ENCODE data around the gene RPL36A. TPM values are rescaled to one million over a fixed set of nuclear protein-coding genes. Genes with fewer than 3 reads are reported as not detected.

The RPL36A gene
- polyA plus RNA-seq, 1 donor: 2,501 TPM

- H3K4me3 ChIP-seq (ENCODE audit: low read length): no peak overlapping the region
- H3K9me3 ChIP-seq (ENCODE audit: control insufficient read depth, low read depth, low read length): no peaks in the 10 kb centered on the region
- no peaks in the 10 kb centered on the region for H3K4me1 ChIP-seq (ENCODE audit: control insufficient read depth, insufficient read depth, low read length)
- no peak overlapping the region for H3K27ac ChIP-seq (ENCODE audit: low read length)
- H3K36me3 ChIP-seq (ENCODE audit: control insufficient read depth, insufficient read depth, low read length): no peaks in the 10 kb centered on the region
- no CpG with 5 or more reads among the region's 3 CpGs for WGBS (ENCODE audit: insufficient coverage, low lambda C conversion rate)
- DNase-seq: no peak
- no peaks in the 10 kb centered on the region for H3K27me3 ChIP-seq (ENCODE audit: control insufficient read depth, insufficient read depth, low read length)
Measured at GRCh38 chrX:101362116-101362515, 28.7 kb upstream of the RPL36A start.

GRCh38 chrX:101362757-101363156 lies 28.1 kb upstream of the RPL36A start:
- H3K27me3 ChIP-seq (ENCODE audit: control insufficient read depth, insufficient read depth, low read length): no peaks in the 10 kb centered on the region
- H3K9me3 ChIP-seq (ENCODE audit: control insufficient read depth, low read depth, low read length): no peaks in the 10 kb centered on the region
- DNase-seq: no peak
- H3K36me3 ChIP-seq (ENCODE audit: control insufficient read depth, insufficient read depth, low read length): no peaks in the 10 kb centered on the region
- H3K4me3 ChIP-seq (ENCODE audit: low read length): no peak overlapping the region
- no peaks in the 10 kb centered on the region for H3K4me1 ChIP-seq (ENCODE audit: control insufficient read depth, insufficient read depth, low read length)
- H3K27ac ChIP-seq (ENCODE audit: low read length): no peak overlapping the region

GRCh38 chrX:101365301-101365795 lies 25.5 kb upstream of the RPL36A start:
- Histone ChIP-seq H3K4me3 (ENCODE audit: low read length) (no peak overlapping the region), H3K27me3 (ENCODE audit: control insufficient read depth, insufficient read depth, low read length) (no peaks in the 10 kb centered on the region), H3K4me1 (ENCODE audit: control insufficient read depth, insufficient read depth, low read length) (no peaks in the 10 kb centered on the region), H3K27ac (ENCODE audit: low read length) (no peak overlapping the region), H3K36me3 (ENCODE audit: control insufficient read depth, insufficient read depth, low read length) (no peaks in the 10 kb centered on the region), H3K9me3 (ENCODE audit: control insufficient read depth, low read depth, low read length) (no peaks in the 10 kb centered on the region)
- no peak for DNase-seq
- WGBS (ENCODE audit: insufficient coverage, low lambda C conversion rate): no CpG with 5 or more reads among the region's 1 CpG

- no peaks in the 10 kb centered on the region for H3K27me3 ChIP-seq (ENCODE audit: control insufficient read depth, insufficient read depth, low read length)
- H3K27ac ChIP-seq (ENCODE audit: low read length): no peak overlapping the region
- no peak overlapping the region for H3K4me3 ChIP-seq (ENCODE audit: low read length)
- no peaks in the 10 kb centered on the region for H3K4me1 ChIP-seq (ENCODE audit: control insufficient read depth, insufficient read depth, low read length)
- H3K36me3 ChIP-seq (ENCODE audit: control insufficient read depth, insufficient read depth, low read length): no peaks in the 10 kb centered on the region
- DNase-seq: no peak
- H3K9me3 ChIP-seq (ENCODE audit: control insufficient read depth, low read depth, low read length): no peaks in the 10 kb centered on the region
Measured at GRCh38 chrX:101368800-101369199, 22.0 kb upstream of the RPL36A start.

GRCh38 chrX:101369687-101370086 lies 21.1 kb upstream of the RPL36A start:
- H3K4me3 ChIP-seq (ENCODE audit: low read length): no peak overlapping the region
- H3K27me3 ChIP-seq (ENCODE audit: control insufficient read depth, insufficient read depth, low read length): no peaks in the 10 kb centered on the region
- no peaks in the 10 kb centered on the region for H3K4me1 ChIP-seq (ENCODE audit: control insufficient read depth, insufficient read depth, low read length)
- DNase-seq: no peak
- 92% methylated on average over 3 of the region's 6 CpGs for WGBS (ENCODE audit: insufficient coverage, low lambda C conversion rate)
- no peak overlapping the region for H3K27ac ChIP-seq (ENCODE audit: low read length)
- no peaks in the 10 kb centered on the region for H3K9me3 ChIP-seq (ENCODE audit: control insufficient read depth, low read depth, low read length)
- H3K36me3 ChIP-seq (ENCODE audit: control insufficient read depth, insufficient read depth, low read length): no peaks in the 10 kb centered on the region

GRCh38 chrX:101370888-101371504 lies 19.8 kb upstream of the RPL36A start:
- DNase-seq: no peak
- Histone ChIP-seq H3K4me3 (ENCODE audit: low read length) (no peak overlapping the region), H3K4me1 (ENCODE audit: control insufficient read depth, insufficient read depth, low read length) (no peaks in the 10 kb centered on the region), H3K36me3 (ENCODE audit: control insufficient read depth, insufficient read depth, low read length) (no peaks in the 10 kb centered on the region), H3K9me3 (ENCODE audit: control insufficient read depth, low read depth, low read length) (no peaks in the 10 kb centered on the region), H3K27ac (ENCODE audit: low read length) (no peak overlapping the region), H3K27me3 (ENCODE audit: control insufficient read depth, insufficient read depth, low read length) (no peaks in the 10 kb centered on the region)
- no CpG with 5 or more reads among the region's 3 CpGs for WGBS (ENCODE audit: insufficient coverage, low lambda C conversion rate)

- no peaks in the 10 kb centered on the region for H3K4me1 ChIP-seq (ENCODE audit: control insufficient read depth, insufficient read depth, low read length)
- no peaks in the 10 kb centered on the region for H3K9me3 ChIP-seq (ENCODE audit: control insufficient read depth, low read depth, low read length)
- H3K27me3 ChIP-seq (ENCODE audit: control insufficient read depth, insufficient read depth, low read length): no peaks in the 10 kb centered on the region
- WGBS (ENCODE audit: insufficient coverage, low lambda C conversion rate): no CpG with 5 or more reads among the region's 1 CpG
- no peak for DNase-seq
- no peak overlapping the region for H3K27ac ChIP-seq (ENCODE audit: low read length)
- H3K4me3 ChIP-seq (ENCODE audit: low read length): no peak overlapping the region
- no peaks in the 10 kb centered on the region for H3K36me3 ChIP-seq (ENCODE audit: control insufficient read depth, insufficient read depth, low read length)
Measured at GRCh38 chrX:101377547-101377946, 13.3 kb upstream of the RPL36A start.

GRCh38 chrX:101383679-101384205 lies 7.1 kb upstream of the RPL36A start:
- H3K27ac ChIP-seq (ENCODE audit: low read length): no peak overlapping the region
- WGBS (ENCODE audit: insufficient coverage, low lambda C conversion rate): no CpG with 5 or more reads among the region's 4 CpGs
- no peaks in the 10 kb centered on the region for H3K9me3 ChIP-seq (ENCODE audit: control insufficient read depth, low read depth, low read length)
- H3K4me3 ChIP-seq (ENCODE audit: low read length): no peak overlapping the region
- no peaks in the 10 kb centered on the region for H3K4me1 ChIP-seq (ENCODE audit: control insufficient read depth, insufficient read depth, low read length)
- H3K36me3 ChIP-seq (ENCODE audit: control insufficient read depth, insufficient read depth, low read length): no peaks in the 10 kb centered on the region
- no peak for DNase-seq
- H3K27me3 ChIP-seq (ENCODE audit: control insufficient read depth, insufficient read depth, low read length): no peaks in the 10 kb centered on the region

GRCh38 chrX:101385026-101385684 lies 5.7 kb upstream of the RPL36A start:
- Histone ChIP-seq H3K27ac (ENCODE audit: low read length) (no peak overlapping the region), H3K4me3 (ENCODE audit: low read length) (no peak overlapping the region)

GRCh38 chrX:101385795-101386541 lies 4.8 kb upstream of the RPL36A start, which contains the start of gene BTK:
BTK (minus strand) TSS chrX:101386191; CDS start chrX:101375284, 10,907 bp downstream.
- no peaks in the 10 kb centered on the region for H3K4me1 ChIP-seq (ENCODE audit: control insufficient read depth, insufficient read depth, low read length)
- H3K9me3 ChIP-seq (ENCODE audit: control insufficient read depth, low read depth, low read length): no peaks in the 10 kb centered on the region
- H3K27ac ChIP-seq (ENCODE audit: low read length): no peak within 1 kb of the TSS
- H3K36me3 ChIP-seq (ENCODE audit: control insufficient read depth, insufficient read depth, low read length): no peaks in the 10 kb centered on the region
- H3K27me3 ChIP-seq (ENCODE audit: control insufficient read depth, insufficient read depth, low read length): no peaks in the 10 kb centered on the region
- DNase-seq: no peak
- no CpG with 5 or more reads among the region's 9 CpGs for WGBS (ENCODE audit: insufficient coverage, low lambda C conversion rate)
- H3K4me3 ChIP-seq (ENCODE audit: low read length): no peak within 1 kb of the TSS

More at GRCh38 chrX:101385026-101385684, 5.7 kb upstream of the RPL36A start:
- DNase-seq: no peak
- H3K36me3 ChIP-seq (ENCODE audit: control insufficient read depth, insufficient read depth, low read length): no peaks in the 10 kb centered on the region
- no CpG with 5 or more reads among the region's 7 CpGs for WGBS (ENCODE audit: insufficient coverage, low lambda C conversion rate)
- no peaks in the 10 kb centered on the region for H3K9me3 ChIP-seq (ENCODE audit: control insufficient read depth, low read depth, low read length)
- no peaks in the 10 kb centered on the region for H3K4me1 ChIP-seq (ENCODE audit: control insufficient read depth, insufficient read depth, low read length)
- no peaks in the 10 kb centered on the region for H3K27me3 ChIP-seq (ENCODE audit: control insufficient read depth, insufficient read depth, low read length)
